GM23248 (cell line): ENCODE results near the gene ALK. TPM values are rescaled to one million over a fixed set of nuclear protein-coding genes. Genes with fewer than 3 reads are reported as not detected.

Experiments used
- DNase-seq: peaks from one replicate; pipeline ENCODE4 v3.0.0-alpha.2; 2015
- H2AFZ ChIP-seq: fragments of 200-600 bp; sonication (generic); 2 replicates; pipeline ENCODE4 v1.6.1; 2016; ENCODE audit warnings: antibody characterized with exemption
- H3F3A ChIP-seq: fragments of 200-600 bp; sonication (generic); 2 replicates; pipeline ENCODE4 v1.6.1; 2016; ENCODE audit warnings: mild to moderate bottlenecking, antibody characterized with exemption, mixed run types; ENCODE audit not compliant: insufficient read depth
- H3K27ac ChIP-seq: fragments of 200-600 bp; sonication (generic); 2 replicates; pipeline ENCODE4 v1.5.1; 2016; ENCODE audit warnings: mild to moderate bottlenecking
- H3K27me3 ChIP-seq: fragments of 200-600 bp; sonication (generic); replicated peaks from 2 replicates; pipeline ENCODE4 v1.6.1; 2016; ENCODE audit warnings: mild to moderate bottlenecking; ENCODE audit not compliant: insufficient read depth
- H3K36me3 ChIP-seq: fragments of 200-600 bp; sonication (generic); 2 replicates; pipeline ENCODE4 v1.6.1; 2016; ENCODE audit warnings: low read depth, mild to moderate bottlenecking
- H3K4me1 ChIP-seq: fragments of 200-600 bp; sonication (generic); 2 replicates; pipeline ENCODE4 v1.6.1; 2016; ENCODE audit warnings: mild to moderate bottlenecking; ENCODE audit not compliant: insufficient read depth
- H3K4me2 ChIP-seq: fragments of 200-600 bp; sonication (generic); one replicate; pipeline ENCODE4 v1.6.1; 2016; ENCODE audit warnings: mild to moderate bottlenecking; ENCODE audit not compliant: unreplicated experiment
- H3K4me3 ChIP-seq: fragments of 200-600 bp; sonication (generic); 2 replicates; pipeline ENCODE4 v1.5.1; 2016; ENCODE audit warnings: mild to moderate bottlenecking
- H3K79me2 ChIP-seq: fragments of 200-600 bp; sonication (generic); 2 replicates; pipeline ENCODE4 v1.6.1; 2016; ENCODE audit warnings: mild to moderate bottlenecking; ENCODE audit not compliant: insufficient read depth
- H3K9ac ChIP-seq: fragments of 200-600 bp; sonication (generic); 2 replicates; pipeline ENCODE4 v1.6.1; 2016; ENCODE audit warnings: mild to moderate bottlenecking
- H3K9me2 ChIP-seq: fragments of 200-600 bp; sonication (generic); 2 replicates; pipeline ENCODE4 v1.6.1; 2016; ENCODE audit warnings: mixed run types, mild to moderate bottlenecking, moderate library complexity; ENCODE audit not compliant: insufficient read depth
- H3K9me3 ChIP-seq: fragments of 200-600 bp; sonication (generic); one replicate; pipeline ENCODE4 v1.6.1; 2017; ENCODE audit warnings: low read depth
- H4K20me1 ChIP-seq: fragments of 200-600 bp; sonication (generic); 2 replicates; pipeline ENCODE4 v1.6.0; 2016; ENCODE audit not compliant: insufficient read depth
- EZH2 ChIP-seq: fragments of 200-600 bp; sonication (generic); IDR thresholded peaks from 2 replicates; pipeline ENCODE4 v1.6.1; 2018; ENCODE audit warnings: antibody characterized with exemption, mild to moderate bottlenecking; ENCODE audit not compliant: insufficient read depth, poor library complexity, severe bottlenecking
- EZH2phosphoT487 ChIP-seq: fragments of 200-600 bp; sonication (generic); IDR thresholded peaks from 2 replicates; pipeline ENCODE4 v1.6.1; 2018; ENCODE audit warnings: antibody characterized with exemption, moderate library complexity, mild to moderate bottlenecking, low read depth; ENCODE audit not compliant: insufficient read depth
- WGBS, 2 experiments: methylation state at CpG; one replicate each; pipeline ENCODE4 v1.1.6; 2015 to 2017; ENCODE audit warnings: low lambda C conversion rate in 2 of 2, low coverage in 1 of 2; ENCODE audit errors: missing lambda C conversion rate in 2 of 2; 5-methylcytosine and 5-hydroxymethylcytosine counted together
- in situ Hi-C: fragments of 300-500 bp; cut with MboI; formaldehyde crosslinking; loops from 2 replicates; pipeline ENCODE4 v1.15.0; 2020
- polyA plus RNA-seq: library from polyadenylated mRNA; unstranded; fragments of >200 nt; fragmentation: Nextera tagmentation; extraction: Ambion mirVana; gene quantifications from 2 replicates; pipeline ENCODE4 v1.2.1, GENCODE V29; 2016
- total RNA-seq: library from RNA; depleted of rRNA; stranded (reverse); fragments of >200 nt; shearing (Covaris generic); gene quantifications from 2 replicates; pipeline ENCODE4 v1.2.3, GENCODE V29; 2014

The ALK gene
- total and polyA plus RNA-seq, 2 experiments from 2014 or later: under 0.01 to 0.05 TPM

DNA sequence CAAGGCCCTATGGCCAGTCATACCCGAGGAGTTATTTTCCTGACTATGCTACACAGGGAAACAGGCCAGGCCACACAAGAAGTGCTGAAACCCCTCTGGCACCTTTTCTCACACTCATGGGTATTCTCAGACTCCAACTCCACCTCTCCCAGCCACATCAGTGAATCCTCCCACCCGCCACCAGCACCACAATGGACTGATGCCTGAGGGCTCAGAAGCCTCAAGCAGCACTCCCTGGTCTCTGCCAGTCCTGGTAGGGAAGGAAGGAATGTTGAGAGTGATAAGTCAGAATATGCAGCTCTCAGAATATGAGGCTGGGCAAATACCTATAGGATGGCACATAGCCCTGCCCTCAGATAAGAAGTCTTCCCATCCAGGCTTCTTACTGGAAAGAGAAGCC lies 391.1 kb downstream of the ALK start:
- peak; percentile 17 for DNase-seq
- H3F3A ChIP-seq: peaks cover 14% of the 10 kb centered on the region
- H3K4me2 ChIP-seq: no peak overlapping the region
- peaks cover 7% of the 10 kb centered on the region; the same call in 1 of the 2 replicates for H3K27me3 ChIP-seq
- H3K36me3 ChIP-seq: no peaks in the 10 kb centered on the region
- no peak for TF ChIP-seq EZH2phosphoT487
- TF ChIP-seq EZH2: no peak
- H3K4me3 ChIP-seq: no peak overlapping the region
- no peaks in the 10 kb centered on the region for H3K9me2 ChIP-seq
- in situ Hi-C loops: no loop called here
- peaks cover 5% of the 10 kb centered on the region for H3K4me1 ChIP-seq
- WGBS, 2 experiments: 61 to 66% methylated on average over 2 of the region's 2 CpGs
- no peaks in the 10 kb centered on the region for H3K79me2 ChIP-seq
- H4K20me1 ChIP-seq: no peaks in the 10 kb centered on the region
- H3K9me3 ChIP-seq: no peaks in the 10 kb centered on the region
- H3K9ac ChIP-seq: no peak overlapping the region
- no peak overlapping the region for H3K27ac ChIP-seq
- H2AFZ ChIP-seq: no peak overlapping the region

DNA sequence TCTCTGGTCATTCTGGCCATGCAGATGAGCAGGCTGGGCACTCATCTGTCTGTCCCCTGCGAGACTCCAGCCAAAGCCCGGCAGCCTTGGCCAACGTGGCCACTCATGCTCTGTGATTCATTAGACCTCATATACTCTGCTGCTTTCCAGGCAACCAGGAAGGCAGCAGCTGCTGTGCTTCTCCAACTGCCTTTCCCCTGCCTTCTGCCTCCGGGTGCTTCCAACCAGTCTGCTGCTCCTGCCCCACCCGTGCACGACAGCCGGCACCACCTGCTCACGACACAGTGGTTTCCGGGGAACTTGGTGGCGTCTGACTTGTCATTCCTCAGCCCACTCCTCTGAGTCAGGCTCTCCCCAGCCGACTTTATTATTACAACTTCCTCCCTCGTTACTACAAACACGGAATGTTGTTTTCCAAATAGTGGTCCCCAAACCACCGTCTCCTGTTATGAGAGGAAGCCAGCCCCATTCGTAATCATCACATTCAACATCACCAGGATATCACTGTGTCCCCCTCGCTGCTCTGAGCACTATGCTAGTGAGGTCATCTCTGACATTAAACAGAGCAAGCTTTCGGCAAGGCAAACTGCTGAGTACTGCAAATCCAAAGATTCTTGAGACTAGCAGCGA lies 392.4 kb downstream of the ALK start:
- Histone ChIP-seq H3K9me2 (no peaks in the 10 kb centered on the region), H3K27me3 (peaks cover 7% of the 10 kb centered on the region; the same call in 1 of the 2 replicates), H3K4me3 (peak overlapping the region; percentile 45), H2AFZ (peak overlapping the region; percentile 66), H3K9ac (peak overlapping the region; percentile 58), H3K79me2 (no peaks in the 10 kb centered on the region), H3F3A (peaks cover 14% of the 10 kb centered on the region), H3K9me3 (no peaks in the 10 kb centered on the region), H3K36me3 (no peaks in the 10 kb centered on the region), H3K27ac (peak overlapping the region; percentile 40), H3K4me1 (peaks cover 5% of the 10 kb centered on the region), H3K4me2 (peak overlapping the region; percentile 55), H4K20me1 (no peaks in the 10 kb centered on the region)
- peak; percentile 81 for DNase-seq
- TF ChIP-seq EZH2phosphoT487 (no peak), EZH2 (no peak)
- 1 to 2% methylated on average over 18 of the region's 18 CpGs for WGBS, 2 experiments
- in situ Hi-C loops: no loop called here

DNA sequence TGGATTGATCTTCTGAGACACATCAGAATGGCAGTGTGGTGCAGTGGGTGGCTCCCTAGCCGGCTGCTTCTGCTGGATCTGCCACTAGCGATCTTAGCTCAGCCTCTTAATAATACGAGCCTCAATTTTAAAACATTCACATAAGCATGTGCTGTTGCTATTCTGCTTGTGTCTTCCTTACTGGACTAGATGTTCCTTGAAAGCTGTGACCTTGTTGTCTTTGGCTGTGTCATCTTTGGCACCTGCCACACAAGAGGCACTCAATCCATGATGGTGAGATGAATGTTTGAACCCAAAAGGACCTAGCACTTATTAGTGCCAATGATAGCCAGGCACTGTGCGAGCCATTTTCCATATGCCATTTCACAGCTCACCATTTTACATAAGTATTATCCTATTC lies 393.0 kb downstream of the ALK start:
- H3K27ac ChIP-seq: peak overlapping the region; percentile 40; the same call in 1 of the 2 replicates
- H3K9me3 ChIP-seq: no peaks in the 10 kb centered on the region
- in situ Hi-C loops: no loop called here
- peaks cover 7% of the 10 kb centered on the region; the same call in 1 of the 2 replicates for H3K27me3 ChIP-seq
- no peaks in the 10 kb centered on the region for H3K9me2 ChIP-seq
- 0 out of 2 replicates have a peak overlapping the region, but pooled peaks have one; percentile 66 for H2AFZ ChIP-seq
- WGBS, 2 experiments: 81 to 90% methylated on average over 4 of the region's 4 CpGs
- H3F3A ChIP-seq: peaks cover 14% of the 10 kb centered on the region
- H3K36me3 ChIP-seq: no peaks in the 10 kb centered on the region
- peak overlapping the region; percentile 55 for H3K4me2 ChIP-seq
- H3K9ac ChIP-seq: peak overlapping the region; percentile 58
- TF ChIP-seq EZH2phosphoT487 (no peak), EZH2 (no peak)
- DNase-seq: no peak
- H3K4me3 ChIP-seq: peak overlapping the region; percentile 45; the same call in 1 of the 2 replicates
- peaks cover 10% of the 10 kb centered on the region for H3K4me1 ChIP-seq
- H3K79me2 ChIP-seq: no peaks in the 10 kb centered on the region
- no peaks in the 10 kb centered on the region for H4K20me1 ChIP-seq

DNA sequence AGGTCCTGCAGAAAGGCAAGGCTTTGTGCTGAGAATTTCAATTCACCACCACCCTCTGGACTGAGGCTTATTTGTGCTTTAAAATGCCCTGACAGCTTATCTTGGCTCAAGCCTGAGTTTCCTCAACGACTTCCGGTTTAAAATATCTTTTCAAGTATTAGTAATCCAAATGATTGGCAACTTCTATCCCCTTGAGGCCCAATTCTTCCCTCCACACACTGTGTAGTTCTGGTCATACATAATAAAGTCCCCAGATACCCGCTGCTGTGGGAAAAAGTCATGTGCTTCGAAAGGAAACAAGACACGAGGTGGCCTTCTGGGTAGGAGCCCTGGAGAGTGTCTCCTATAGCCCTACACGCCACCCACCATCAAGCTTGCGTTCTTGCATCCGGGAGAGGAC lies 393.4 kb downstream of the ALK start:
- H3F3A ChIP-seq: peaks cover 14% of the 10 kb centered on the region
- TF ChIP-seq EZH2 (no peak), EZH2phosphoT487 (no peak)
- H3K9me2 ChIP-seq: no peaks in the 10 kb centered on the region
- peaks cover 14% of the 10 kb centered on the region for H3K4me1 ChIP-seq
- H3K36me3 ChIP-seq: no peaks in the 10 kb centered on the region
- 87 to 88% methylated on average over 8 of the region's 8 CpGs for WGBS, 2 experiments
- no peak overlapping the region for H3K9ac ChIP-seq
- H2AFZ ChIP-seq: no peak overlapping the region
- DNase-seq: no peak
- peaks cover 7% of the 10 kb centered on the region; the same call in 1 of the 2 replicates for H3K27me3 ChIP-seq
- no peaks in the 10 kb centered on the region for H3K9me3 ChIP-seq
- in situ Hi-C loops: no loop called here
- H3K27ac ChIP-seq: no peak overlapping the region
- no peaks in the 10 kb centered on the region for H4K20me1 ChIP-seq
- no peaks in the 10 kb centered on the region for H3K79me2 ChIP-seq
- no peak overlapping the region for H3K4me3 ChIP-seq
- H3K4me2 ChIP-seq: no peak overlapping the region
